Stomach (tissue), 4 donors: ENCODE results near the gene CCNT2.

ENCODE experiments used
- CTCF ChIP-seq, 7 experiments: fragments of 450-650 bp in 4 of 7; fragments of 200-600 bp in 3 of 7; sonication (generic) in 3 of 7; IDR thresholded peaks; one replicate each; pipeline ENCODE4 v1.5.1; 2016 to 2019; ENCODE audit warnings: antibody characterized with exemption in 7 of 7, control low read depth in 2 of 7, mild to moderate bottlenecking in 1 of 7
- EP300 ChIP-seq: sonication (generic); formaldehyde crosslinking; IDR thresholded peaks from one replicate; pipeline ENCODE4 v1.6.1; 2017; ENCODE audit warnings: antibody characterized with exemption
- POLR2A ChIP-seq, 4 donors: fragments of 450-650 bp; IDR thresholded peaks; one replicate each; pipeline ENCODE4 v1.6.1; 2016; ENCODE audit warnings: antibody characterized with exemption in 4 of 4, control low read depth in 2 of 4, mild to moderate bottlenecking in 1 of 4, moderate library complexity in 1 of 4
- POLR2AphosphoS5 ChIP-seq, 3 donors: sonication (generic); formaldehyde crosslinking; IDR thresholded peaks; one replicate each; pipeline ENCODE4 v1.6.1; 2016; ENCODE audit warnings: antibody characterized with exemption in 3 of 3

GRCh38 chr2:134957477-134957876, 38.9 kb downstream of the CCNT2 start:
- no peak for TF ChIP-seq POLR2AphosphoS5 (IDR thresholded peaks at IDR 0.05)
- no peak for TF ChIP-seq CTCF (IDR thresholded peaks at IDR 0.05)
- no peak for TF ChIP-seq POLR2A (IDR thresholded peaks at IDR 0.05)
- no peak for TF ChIP-seq EP300
